WTC11 (cell line): ENCODE data around the gene PRKCZ. TPM values are rescaled to one million over a fixed set of nuclear protein-coding genes. Genes with fewer than 3 reads are reported as not detected.

Experiments used
- ATAC-seq: fragments of 200-7000 bp; cut with Tn5 transposase; 2 replicates; pipeline ENCODE4 v1.10.0; 2021; ENCODE audit warnings: mild to moderate bottlenecking, moderate library complexity
- CTCF ChIA-PET: fragments of 300-600 bp; sonication (Branson Sonifier 250); formaldehyde crosslinking; loops from one replicate; lab custom pipeline; 2021; ENCODE audit warnings: antibody characterized with exemption; lab: Charles Lee
- POLR2A ChIA-PET: fragments of 350-600 bp; sonication (Branson Sonifier 250); formaldehyde crosslinking; loops from one replicate; lab custom pipeline; 2021; ENCODE audit warnings: antibody characterized with exemption; lab: Charles Lee
- DNase-seq: peaks from one replicate; pipeline ENCODE4 v3.0.0; 2021; ENCODE audit warnings: low spot score
- H3K27ac Mint-ChIP-seq: 2 replicates; pipeline ENCODE4 v1.8.0; 2021; ENCODE audit warnings: mixed read lengths
- H3K27me3 Mint-ChIP-seq: 2 replicates; pipeline ENCODE4 v1.8.0; 2021; ENCODE audit warnings: low read depth, mild to moderate bottlenecking, moderate library complexity, mixed read lengths
- H3K36me3 Mint-ChIP-seq: 2 replicates; pipeline ENCODE4 v1.8.0; 2021; ENCODE audit warnings: mixed read lengths
- H3K4me1 Mint-ChIP-seq: 2 replicates; pipeline ENCODE4 v1.8.0; 2022; ENCODE audit warnings: mixed read lengths
- H3K4me3 Mint-ChIP-seq: 2 replicates; pipeline ENCODE4 v1.8.0; 2021; ENCODE audit warnings: mild to moderate bottlenecking, moderate library complexity, mixed read lengths
- H3K9me3 Mint-ChIP-seq: 2 replicates; pipeline ENCODE4 v1.8.0; 2021; ENCODE audit warnings: mixed read lengths
- ATF1 ChIP-seq: sonication (generic); formaldehyde crosslinking; IDR thresholded peaks from 2 replicates; pipeline ENCODE4 v1.8.1; 2023; ENCODE audit warnings: mild to moderate bottlenecking, moderate library complexity, missing genetic modification reagents
- FOXJ3 ChIP-seq: sonication (generic); formaldehyde crosslinking; IDR thresholded peaks from 2 replicates; pipeline ENCODE4 v1.9.0; 2021; ENCODE audit warnings: missing genetic modification reagents, mild to moderate bottlenecking, borderline replicate concordance
- FOXP1 ChIP-seq: sonication (generic); formaldehyde crosslinking; IDR thresholded peaks from 2 replicates; pipeline ENCODE4 v1.8.0; 2022; ENCODE audit warnings: missing genetic modification reagents, mild to moderate bottlenecking, moderate library complexity, borderline replicate concordance
- FOXP4 ChIP-seq: sonication (generic); formaldehyde crosslinking; IDR thresholded peaks from 2 replicates; pipeline ENCODE4 v1.8.0; 2022; ENCODE audit warnings: mild to moderate bottlenecking, missing genetic modification reagents
- GRHL2 ChIP-seq: fragments of 250-450 bp; sonication (Bioruptor Pico); IDR thresholded peaks from 2 replicates; pipeline ENCODE4 v1.8.0; 2022; ENCODE audit warnings: mild to moderate bottlenecking, moderate library complexity; ENCODE audit not compliant: insufficient replicate concordance, severe bottlenecking
- GTF2I ChIP-seq: fragments of 250-450 bp; sonication (Bioruptor Pico); conservative IDR thresholded peaks from 2 replicates; pipeline ENCODE4 v1.4.0; 2021; ENCODE audit warnings: mild to moderate bottlenecking
- JUN ChIP-seq: sonication (generic); formaldehyde crosslinking; IDR thresholded peaks from 2 replicates; pipeline ENCODE4 v1.8.0; 2023; ENCODE audit warnings: mild to moderate bottlenecking, missing genetic modification reagents
- MLX ChIP-seq: sonication (generic); formaldehyde crosslinking; IDR thresholded peaks from 2 replicates; pipeline ENCODE4 v1.8.1; 2023; ENCODE audit warnings: mild to moderate bottlenecking, missing genetic modification reagents, moderate library complexity
- MYBL2 ChIP-seq: sonication (generic); formaldehyde crosslinking; IDR thresholded peaks from 2 replicates; pipeline ENCODE4 v1.8.1; 2023; ENCODE audit warnings: mild to moderate bottlenecking, moderate library complexity, missing genetic modification reagents
- NR3C1 ChIP-seq: sonication (generic); formaldehyde crosslinking; conservative IDR thresholded peaks from 2 replicates; pipeline ENCODE4 v1.8.1; 2023; ENCODE audit warnings: low read depth, mild to moderate bottlenecking, missing genetic modification reagents
- PRDM15 ChIP-seq: sonication (generic); formaldehyde crosslinking; IDR thresholded peaks from 2 replicates; pipeline ENCODE4 v1.8.0; 2022; ENCODE audit warnings: missing genetic modification reagents
- PREB ChIP-seq: sonication (generic); formaldehyde crosslinking; IDR thresholded peaks from 2 replicates; pipeline ENCODE4 v1.8.1; 2022; ENCODE audit warnings: mild to moderate bottlenecking, missing genetic modification reagents, moderate library complexity, borderline replicate concordance
- PRRX2 ChIP-seq: fragments of 250-450 bp; sonication (Bioruptor Pico); IDR thresholded peaks from 2 replicates; pipeline ENCODE4 v1.8.0; 2021; ENCODE audit warnings: mild to moderate bottlenecking
- SOX15 ChIP-seq: fragments of 250-450 bp; sonication (Bioruptor Pico); IDR thresholded peaks from 2 replicates; pipeline ENCODE4 v1.9.0; 2021; ENCODE audit warnings: mild to moderate bottlenecking
- STAT6 ChIP-seq: sonication (generic); formaldehyde crosslinking; conservative IDR thresholded peaks from 2 replicates; pipeline ENCODE4 v1.8.1; 2023; ENCODE audit warnings: mild to moderate bottlenecking, low read depth, missing genetic modification reagents, moderate library complexity
- TEAD1 ChIP-seq: sonication (generic); formaldehyde crosslinking; IDR thresholded peaks from 2 replicates; pipeline ENCODE4 v1.8.0; 2022; ENCODE audit warnings: mild to moderate bottlenecking, missing genetic modification reagents
- ZNF138 ChIP-seq: sonication (generic); formaldehyde crosslinking; conservative IDR thresholded peaks from 2 replicates; pipeline ENCODE4 v1.8.1; 2022; ENCODE audit warnings: mild to moderate bottlenecking, moderate library complexity, missing genetic modification reagents
- ZNF281 ChIP-seq: sonication (generic); formaldehyde crosslinking; IDR thresholded peaks from 2 replicates; pipeline ENCODE4 v1.8.0; 2023; ENCODE audit warnings: mild to moderate bottlenecking, missing genetic modification reagents
- ZNF423 ChIP-seq: fragments of 250-450 bp; sonication (Bioruptor Pico); IDR thresholded peaks from 2 replicates; pipeline ENCODE4 v2.1.2; 2022; ENCODE audit warnings: mild to moderate bottlenecking, moderate library complexity
- total RNA-seq: library from RNA; stranded (reverse); gene quantifications from 3 replicates; pipeline ENCODE4 v1.2.3, GENCODE V29; 2021

The PRKCZ gene
- total RNA-seq, 1 experiment from 2014 or later = 52.5 TPM

- no peak for TF ChIP-seq GRHL2 (CRISPR knock-in tag)
- no peak for TF ChIP-seq PRRX2 (CRISPR knock-in tag)
- no peak for TF ChIP-seq STAT6 (CRISPR knock-in tag)
- TF ChIP-seq MLX (CRISPR knock-in tag) = no peak
- TF ChIP-seq ATF1 (CRISPR knock-in tag) = no peak
Measured at GRCh38 chr1:2200308-2200943, 150.2 kb downstream of the PRKCZ start (continued).

GRCh38 chr1:2201062-2201461 is 150.9 kb downstream of the PRKCZ start:
- H3K27ac Mint-ChIP-seq = no peak overlapping the region
- H3K27me3 Mint-ChIP-seq = peaks cover 3% of the 10 kb centered on the region
- ATAC-seq (no peak), DNase-seq (no peak)
- no peak overlapping the region for H3K4me3 Mint-ChIP-seq
- TF ChIP-seq ZNF281 (CRISPR knock-in tag) = no peak
- TF ChIP-seq FOXJ3 (CRISPR knock-in tag) = no peak
- TF ChIP-seq GTF2I (CRISPR knock-in tag) = no peak
- no peak for TF ChIP-seq ZNF423 (CRISPR knock-in tag)
- ChIA-PET CTCF (interaction anchor here (1.0 to 2.5 kb wide), 2 partner anchors 27 to 181 kb away, joined by 5 to 16 read pairs; no protein-coding TSS in a partner anchor), POLR2A (no interaction called here)
- peaks cover 14% of the 10 kb centered on the region for H3K4me1 Mint-ChIP-seq
- H3K36me3 Mint-ChIP-seq = no peaks in the 10 kb centered on the region
- H3K9me3 Mint-ChIP-seq = no peaks in the 10 kb centered on the region

- DNase-seq (no peak), ATAC-seq (no peak)
- CTCF ChIA-PET = interaction anchor here (3.8 kb wide), 1 partner anchor 179 kb away, joined by 37 read pairs; no protein-coding TSS in a partner anchor
- Mint-ChIP-seq H3K4me1 (peaks cover 20% of the 10 kb centered on the region), H3K9me3 (no peaks in the 10 kb centered on the region), H3K27me3 (peaks cover 14% of the 10 kb centered on the region), H3K4me3 (no peak overlapping the region), H3K27ac (no peak overlapping the region), H3K36me3 (no peaks in the 10 kb centered on the region)
- POLR2A ChIA-PET = interaction anchor here (0.5 kb wide), 1 partner anchor 35 kb away, joined by 3 read pairs; no protein-coding TSS in a partner anchor
- TF ChIP-seq FOXP1 (CRISPR knock-in tag) (no peak), TEAD1 (CRISPR knock-in tag) (no peak), NR3C1 (no peak), ZNF423 (CRISPR knock-in tag) (no peak), ZNF138 (CRISPR knock-in tag) (no peak), FOXP4 (CRISPR knock-in tag) (no peak), SOX15 (CRISPR knock-in tag) (no peak), PRDM15 (CRISPR knock-in tag) (no peak), JUN (CRISPR knock-in tag) (no peak), MYBL2 (CRISPR knock-in tag) (no peak), FOXJ3 (CRISPR knock-in tag) (no peak), PREB (CRISPR knock-in tag) (no peak)
Measured at GRCh38 chr1:2202008-2202575, 151.9 kb downstream of the PRKCZ start.
